SIG-M5 (cell line): Measurements from ENCODE around the gene RPGRIP1L.
"Not testable (repeated sequence)": the region's sequence is repeated elsewhere in the genome, so short reads cannot be mapped to it uniquely, and the experiment has no call there.

Source experiments
- DNase-seq: peaks from one replicate; lab custom pipeline; 2025; lab: John Stamatoyannopoulos, UW

Gene RPGRIP1L

DNA sequence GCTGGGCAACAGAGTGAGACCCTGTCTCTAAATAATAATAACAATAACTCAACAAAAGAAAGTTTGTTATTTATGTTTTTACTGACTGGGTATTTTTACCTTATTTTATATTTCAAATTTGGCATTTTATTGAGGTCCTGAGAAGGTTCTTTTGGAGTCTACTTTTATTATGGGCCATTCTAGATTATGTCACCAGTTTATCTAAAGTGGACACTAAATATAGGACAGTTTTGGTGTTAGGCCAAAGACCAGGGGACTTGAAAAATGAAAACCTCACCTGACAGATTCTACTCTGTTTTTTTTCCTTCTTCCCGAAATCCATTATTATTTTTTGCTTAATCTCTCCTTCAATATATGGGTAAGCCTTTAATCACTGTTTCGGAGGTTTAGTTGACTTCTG lies 8.4 kb upstream of the RPGRIP1L start:
- DNase-seq: no peak

DNA sequence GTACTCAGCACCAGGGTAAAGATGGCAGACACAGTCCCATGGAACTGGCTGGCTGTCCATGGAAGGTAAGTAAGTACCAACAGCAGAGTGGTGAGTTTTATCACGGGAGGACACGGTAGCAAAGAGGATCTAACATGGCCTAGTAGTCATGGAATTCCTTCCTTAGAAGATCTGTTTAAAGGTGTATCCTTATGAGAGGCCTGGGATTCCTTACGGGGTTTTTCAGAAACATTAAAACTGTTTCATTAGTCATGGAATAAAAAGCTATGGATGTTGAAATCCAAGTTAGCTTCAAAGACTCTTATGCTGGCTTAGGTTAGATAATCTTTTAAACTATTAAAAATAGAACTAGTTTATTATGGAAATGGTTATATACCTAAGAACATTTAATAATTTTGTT lies 7.7 kb upstream of the RPGRIP1L start:
- no peak for DNase-seq

DNA sequence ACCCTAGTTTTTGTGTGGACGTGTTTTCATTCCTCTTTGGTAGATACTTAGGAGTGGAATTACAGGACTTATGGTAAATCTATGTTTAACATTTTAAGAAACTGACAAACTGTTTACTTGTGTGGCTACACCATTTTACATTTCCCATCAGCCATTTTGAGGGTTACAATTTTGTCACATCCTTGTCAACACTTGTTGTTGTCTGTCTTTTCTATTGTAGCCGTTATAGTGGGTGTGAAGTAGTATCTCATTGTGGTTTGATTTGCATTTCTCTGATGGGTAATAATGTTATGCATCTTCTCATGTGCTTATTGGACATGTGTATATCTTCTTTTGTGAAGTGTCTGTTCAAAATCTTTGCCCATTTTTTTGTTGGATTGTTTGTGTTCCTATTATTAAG lies 4.8 kb upstream of the RPGRIP1L start:
- DNase-seq: no peak

DNA sequence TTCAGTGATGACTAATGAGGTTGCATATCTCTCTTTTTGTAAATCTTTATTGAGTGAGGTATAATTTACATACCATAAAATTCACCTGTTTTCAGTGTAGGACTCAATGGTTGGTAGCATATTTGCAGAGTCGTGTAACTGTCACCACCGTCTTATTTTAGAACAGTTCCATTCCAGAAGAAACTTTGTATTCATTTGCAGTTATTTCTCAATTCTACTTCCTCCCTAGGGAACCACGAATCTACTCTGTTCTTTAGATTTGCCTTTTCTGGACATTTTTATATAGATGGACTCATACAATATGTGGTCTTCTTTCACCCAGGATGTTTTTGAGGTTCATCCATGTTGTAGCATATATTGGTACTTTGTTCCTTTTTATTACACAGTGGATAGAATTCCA lies 4.0 kb upstream of the RPGRIP1L start:
- DNase-seq: no peak

DNA sequence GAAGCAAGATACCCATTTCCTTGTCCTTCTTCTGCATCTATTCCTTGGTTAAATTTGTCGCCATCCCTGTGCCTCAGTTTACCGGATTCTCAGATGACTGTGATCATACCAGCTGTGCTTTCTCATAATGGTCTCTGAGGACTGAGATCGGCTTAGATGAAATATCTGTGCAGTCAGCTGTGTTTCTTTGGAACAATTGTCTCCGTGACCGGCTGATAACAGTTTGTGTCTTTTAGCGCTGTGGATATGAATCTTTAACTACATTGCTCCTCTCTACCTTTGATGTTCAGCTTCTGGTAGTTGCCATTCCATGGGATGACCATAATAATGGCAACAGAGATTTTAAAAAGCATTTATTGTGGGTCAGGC lies 770 bp upstream of the RPGRIP1L start:
- DNase-seq: no peak

DNA sequence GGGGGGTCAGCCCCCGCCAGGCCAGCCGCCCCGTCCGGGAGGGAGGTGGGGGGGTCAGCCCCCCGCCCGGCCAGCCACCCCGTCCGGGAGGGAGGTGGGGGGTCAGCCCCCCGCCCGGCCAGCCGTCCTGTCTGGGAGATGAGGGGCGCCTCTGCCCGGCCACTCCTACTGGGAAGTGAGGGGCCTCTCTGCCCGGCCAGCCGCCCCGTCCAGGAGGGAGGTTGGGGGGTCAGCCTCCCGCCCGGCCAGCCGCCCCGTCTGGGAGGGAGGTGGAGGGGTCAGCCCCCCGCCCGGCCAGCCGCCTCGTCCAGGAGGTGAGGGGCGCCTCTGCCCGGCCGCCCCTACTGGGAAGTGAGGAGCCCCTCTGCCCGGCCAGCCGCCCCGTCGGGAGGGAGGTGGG lies 5.4 kb downstream of the RPGRIP1L start:
- DNase-seq: not testable (repeated sequence)

DNA sequence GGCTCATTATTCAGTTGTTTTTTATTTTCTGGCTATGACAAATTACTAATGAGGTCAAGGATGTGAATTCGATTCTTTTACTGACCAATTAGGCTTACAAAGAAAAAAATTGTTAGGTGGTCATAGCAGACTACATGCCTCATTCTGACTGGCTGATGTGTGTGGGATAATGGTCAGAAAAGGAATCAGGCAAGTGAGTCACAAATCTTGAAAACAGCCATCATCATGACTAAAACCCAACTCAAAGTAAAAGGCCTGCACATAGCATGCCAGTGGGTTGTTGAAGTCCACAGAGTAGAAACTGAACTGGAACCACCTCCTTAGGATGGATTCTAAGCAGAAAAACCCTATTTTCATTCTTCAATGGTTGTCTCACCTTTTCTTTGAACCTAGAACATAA lies 8.6 kb downstream of the RPGRIP1L start:
- no peak for DNase-seq

DNA sequence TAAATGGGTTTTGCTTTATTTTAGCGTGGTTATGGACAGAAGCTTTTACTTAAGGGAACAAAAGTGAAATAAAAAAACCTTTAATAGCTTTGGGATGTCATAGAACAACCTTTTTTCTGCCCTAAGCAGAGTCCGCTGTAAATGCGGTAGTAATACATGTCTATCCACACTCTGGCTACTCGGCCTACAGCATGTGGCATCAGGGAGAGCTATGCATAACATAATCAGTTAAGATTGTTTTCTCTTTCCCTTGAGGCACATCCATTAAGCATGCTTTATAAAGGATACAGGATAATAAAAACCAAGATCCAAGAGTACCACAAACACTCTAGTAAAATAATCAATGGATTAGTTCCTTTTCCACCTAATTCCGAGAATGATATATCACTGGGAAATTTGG lies 10.3 kb downstream of the RPGRIP1L start:
- DNase-seq: no peak

DNA sequence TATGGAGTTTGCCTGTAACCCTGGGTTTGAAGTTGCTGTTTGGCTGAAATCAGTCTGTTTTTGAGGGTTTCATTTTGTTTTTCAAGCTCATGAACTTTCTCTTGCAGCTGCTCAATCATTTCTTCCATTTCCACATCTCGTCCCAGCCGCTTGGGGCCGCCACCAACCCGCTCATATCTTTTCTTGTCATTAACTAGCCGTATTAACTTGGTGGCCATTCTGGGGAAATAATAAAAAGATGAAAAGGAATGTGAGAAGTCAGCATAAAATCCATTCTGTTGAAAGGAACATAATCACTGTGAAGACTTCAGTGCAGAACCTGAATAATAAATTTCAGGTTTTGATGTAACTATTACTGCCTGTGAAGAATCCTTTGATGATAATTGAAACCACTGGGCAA lies 11.5 kb downstream of the RPGRIP1L start:
- no peak for DNase-seq

DNA sequence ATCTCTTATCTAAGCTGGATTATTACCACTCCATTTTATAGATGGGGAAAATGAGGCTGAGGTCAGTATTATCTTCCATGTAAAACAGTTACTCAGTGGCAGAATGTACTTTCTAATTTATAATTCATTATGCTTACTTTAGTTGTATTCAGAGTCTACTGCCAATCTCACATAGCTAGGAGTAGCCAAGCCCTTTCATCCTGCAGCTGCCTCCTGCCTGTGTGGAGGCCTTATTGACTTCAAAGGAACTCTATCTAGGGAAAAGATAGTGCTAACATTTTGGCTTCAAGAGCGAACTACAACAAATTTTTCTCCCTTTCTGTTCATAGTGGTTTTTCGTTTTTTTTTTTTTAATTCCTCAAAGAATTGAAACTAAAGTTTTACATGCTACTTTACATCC lies 12.9 kb downstream of the RPGRIP1L start:
- DNase-seq: no peak

DNA sequence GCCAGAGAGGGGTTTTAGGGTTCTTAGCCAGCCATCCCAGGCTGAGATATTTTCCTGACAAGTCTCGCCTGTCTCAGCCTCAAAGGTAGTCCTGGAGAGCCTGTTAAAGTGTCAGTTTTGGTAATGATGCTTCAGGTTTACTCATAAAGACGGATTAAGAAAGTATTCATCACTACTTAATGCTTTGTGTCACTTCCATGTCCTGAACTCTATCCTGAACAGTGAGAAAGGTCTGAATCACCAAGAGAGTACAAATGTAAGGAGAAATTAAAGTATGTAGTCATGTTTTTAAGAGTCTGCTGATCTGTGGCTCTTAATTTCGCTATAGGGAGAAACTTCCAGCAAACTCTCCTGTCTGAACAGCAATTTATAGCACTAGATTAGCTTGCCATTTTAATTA lies 14.0 kb downstream of the RPGRIP1L start:
- no peak for DNase-seq

DNA sequence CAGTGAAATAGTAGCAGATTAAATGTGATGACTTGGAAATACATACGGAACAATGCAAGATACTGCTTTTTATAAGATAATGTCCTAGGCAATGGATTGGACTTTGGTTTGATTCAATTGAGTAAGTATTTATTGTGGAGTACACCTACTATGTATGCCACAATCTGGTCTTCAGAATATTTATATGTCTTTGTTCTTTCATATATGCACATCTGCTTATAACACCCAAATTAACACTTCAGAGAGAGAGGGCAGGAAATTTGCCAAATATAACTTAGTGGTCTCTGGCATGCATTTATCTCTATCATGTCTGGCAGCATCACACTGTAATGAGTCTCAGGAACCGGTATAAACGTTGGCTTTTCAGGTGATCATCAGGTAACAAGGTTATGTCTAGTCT lies 16.9 kb downstream of the RPGRIP1L start:
- no peak for DNase-seq

DNA sequence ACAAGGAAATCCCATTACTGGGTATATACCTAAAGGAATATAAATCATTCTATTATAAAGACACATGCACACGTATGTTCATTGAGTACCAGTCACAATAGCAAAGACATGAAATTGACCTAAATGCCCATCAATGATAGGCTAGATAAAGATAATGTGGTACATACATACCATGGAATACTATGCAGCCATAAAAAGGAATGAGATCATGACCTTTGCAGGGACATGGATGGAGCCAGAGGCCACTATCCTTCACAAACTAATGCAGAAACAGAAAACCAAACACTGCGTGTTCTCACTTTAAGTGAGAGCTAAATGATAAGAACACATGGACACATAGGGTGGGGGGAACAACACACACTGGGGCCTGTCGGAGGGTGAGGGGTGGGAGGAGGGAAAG lies 18.3 kb downstream of the RPGRIP1L start:
- DNase-seq: not testable (repeated sequence)

DNA sequence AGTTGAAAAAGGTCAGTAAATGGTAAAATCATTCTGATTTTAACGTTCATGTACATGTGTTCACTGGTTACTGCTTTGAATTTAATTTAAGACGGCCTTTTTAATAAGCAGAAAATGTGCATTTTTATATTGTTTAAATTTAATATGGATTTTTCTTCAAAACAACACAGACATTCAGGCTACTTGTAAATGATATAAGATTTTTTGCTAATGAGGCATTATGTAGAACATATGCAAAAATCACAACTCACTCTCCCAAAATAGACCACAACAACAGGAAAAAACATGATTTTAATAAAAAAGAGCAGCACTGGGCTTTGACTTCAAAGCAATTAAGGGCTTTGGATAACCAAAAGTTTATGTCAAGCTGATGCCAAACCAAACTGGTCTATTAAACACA lies 22.3 kb downstream of the RPGRIP1L start:
- DNase-seq: no peak

DNA sequence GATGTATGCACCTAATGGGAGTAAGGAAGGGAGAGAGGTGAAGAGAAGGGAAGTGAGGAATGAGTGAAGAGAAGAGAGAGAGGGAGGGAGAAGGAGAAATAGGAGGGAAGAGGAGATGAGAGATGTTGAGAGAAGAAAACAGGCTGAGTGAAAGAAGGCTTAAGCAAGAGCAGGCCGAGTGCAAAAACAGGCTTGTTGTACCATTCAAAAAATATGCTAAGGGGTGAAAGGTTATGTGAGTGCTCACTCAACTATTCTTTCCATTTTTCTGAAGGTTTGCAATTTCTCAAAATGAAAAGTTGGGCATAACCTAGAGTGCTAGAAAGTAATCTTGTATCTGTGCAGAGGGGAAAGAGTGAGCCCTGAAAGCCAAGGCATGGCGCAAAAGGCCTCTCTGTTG lies 22.9 kb downstream of the RPGRIP1L start:
- DNase-seq: no peak

DNA sequence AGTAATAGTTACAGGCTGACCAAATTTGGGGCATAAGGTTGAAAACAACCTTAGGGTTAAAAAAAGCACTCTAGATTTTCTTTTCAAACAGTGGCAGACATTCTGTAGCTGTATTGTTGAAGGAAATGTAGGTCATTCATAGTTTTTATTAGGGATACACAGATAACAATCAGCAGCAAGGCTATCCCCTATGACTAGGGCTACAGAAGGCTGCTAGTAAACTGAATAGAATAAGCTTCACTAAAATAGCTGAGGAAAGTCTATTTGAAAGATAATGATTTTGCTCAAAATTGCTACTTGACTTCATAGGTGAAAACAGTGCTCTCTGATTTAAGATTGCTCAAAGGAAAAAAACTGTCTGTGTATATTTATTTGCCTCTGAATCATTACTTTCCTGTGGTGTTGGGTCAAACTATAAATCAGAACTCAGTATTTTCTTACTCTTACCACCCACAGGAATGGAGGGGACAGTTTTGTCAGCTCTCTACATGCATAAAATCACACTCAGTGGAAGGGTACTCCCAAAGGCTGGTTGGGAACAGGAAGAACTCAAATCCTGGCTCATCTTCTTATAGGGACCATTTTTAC lies 24.8 kb downstream of the RPGRIP1L start:
- no peak for DNase-seq

DNA sequence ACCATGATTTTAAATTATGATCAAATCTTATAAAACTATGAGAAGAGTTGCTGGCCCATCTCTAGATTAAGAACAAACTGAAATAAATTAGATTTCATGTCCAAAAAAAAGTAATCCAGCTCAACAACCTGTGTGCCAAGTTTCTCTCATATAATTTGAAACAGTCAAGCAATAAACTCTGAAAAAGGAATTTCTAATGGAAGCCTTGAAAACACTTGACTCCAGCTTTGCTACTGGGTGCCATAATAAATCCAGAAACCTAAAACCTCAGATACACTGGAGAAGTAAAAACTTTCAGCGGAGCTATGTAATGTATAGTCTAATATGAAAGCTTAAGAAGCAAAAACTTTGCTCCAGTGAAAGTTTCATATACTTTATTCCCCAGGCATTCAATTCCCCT lies 25.5 kb downstream of the RPGRIP1L start:
- DNase-seq: no peak

DNA sequence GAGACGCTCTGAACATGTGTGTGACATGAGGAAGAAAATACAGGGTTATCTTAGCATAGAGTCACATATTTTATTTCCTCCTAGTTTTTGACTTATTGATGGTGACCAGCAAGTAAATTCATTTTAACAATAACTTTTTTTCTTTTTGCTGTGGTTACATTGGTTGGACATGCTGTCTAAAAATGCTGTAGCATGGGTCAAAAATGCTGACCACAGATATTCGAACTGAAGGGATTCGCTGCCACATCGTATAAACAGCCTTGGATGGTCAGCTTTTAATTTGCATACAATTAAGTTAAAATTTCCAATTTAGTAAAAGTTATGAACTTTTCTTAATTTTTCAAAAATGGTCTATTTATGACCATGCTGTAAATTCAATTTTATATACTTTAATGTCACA lies 30.5 kb downstream of the RPGRIP1L start:
- no peak for DNase-seq

DNA sequence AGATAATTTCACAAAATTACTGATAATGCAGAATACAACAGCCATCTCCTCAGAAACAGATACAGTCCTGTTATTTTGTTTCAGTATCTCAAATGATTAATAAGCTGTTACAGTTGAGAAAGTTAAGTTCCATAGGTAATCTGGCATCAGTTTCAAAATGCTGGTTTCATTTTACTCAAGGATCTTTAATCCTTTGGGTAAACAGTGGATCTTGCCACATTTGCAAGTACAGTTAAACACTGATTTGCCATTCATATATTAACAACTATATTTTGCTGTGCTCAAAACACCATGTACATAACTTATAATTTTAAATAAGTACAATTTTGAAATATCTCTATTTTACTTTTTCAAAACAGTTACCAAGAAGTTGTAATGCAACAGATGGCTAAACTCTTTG lies 31.2 kb downstream of the RPGRIP1L start:
- no peak for DNase-seq

DNA sequence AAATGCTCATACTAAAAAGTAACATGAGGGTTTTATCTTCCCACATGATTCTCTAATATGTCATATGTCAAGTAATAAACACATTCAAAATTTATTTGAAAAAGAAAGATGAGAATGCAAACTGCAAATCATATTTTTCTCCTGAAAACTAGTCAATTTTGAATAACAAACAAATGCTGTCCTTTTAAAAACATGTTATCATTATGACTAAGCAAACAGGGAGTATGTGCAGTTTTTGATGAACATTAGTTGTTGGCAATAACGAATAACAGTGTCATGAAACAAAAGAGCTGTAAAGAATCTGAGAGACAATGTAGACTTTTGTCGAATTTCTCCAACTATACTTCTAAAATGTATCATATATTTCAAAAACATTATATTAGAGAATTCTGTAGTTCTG lies 34.8 kb downstream of the RPGRIP1L start:
- DNase-seq: no peak

DNA sequence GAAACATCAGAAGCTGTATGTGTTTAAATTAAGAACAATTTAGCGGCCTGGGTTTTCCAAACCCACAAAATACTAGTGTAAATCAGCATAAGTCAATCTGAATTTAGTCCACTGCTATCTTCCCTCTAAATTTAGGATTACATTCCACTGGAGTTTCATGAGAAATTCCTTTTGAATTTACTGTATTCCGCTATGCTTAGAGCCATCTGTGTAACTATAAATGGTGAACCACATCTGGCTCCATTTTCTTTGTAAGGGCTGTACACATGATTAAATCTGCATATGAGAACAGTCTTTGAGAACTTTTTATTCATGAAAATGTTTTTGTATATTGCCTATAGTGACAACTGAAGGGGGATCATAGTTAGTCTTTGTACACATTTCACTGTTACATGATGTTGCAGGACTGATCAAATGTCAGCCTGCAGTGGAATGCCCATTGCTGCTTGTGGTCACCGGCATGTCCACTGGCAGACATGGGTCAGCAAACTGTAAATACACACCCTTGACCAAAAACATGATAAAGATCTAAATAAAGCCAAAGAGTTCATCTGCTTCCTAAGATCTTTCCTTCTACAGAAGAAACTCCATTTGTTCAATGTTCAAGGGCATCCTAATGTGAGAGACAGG lies 36.8 kb downstream of the RPGRIP1L start:
- DNase-seq: no peak

DNA sequence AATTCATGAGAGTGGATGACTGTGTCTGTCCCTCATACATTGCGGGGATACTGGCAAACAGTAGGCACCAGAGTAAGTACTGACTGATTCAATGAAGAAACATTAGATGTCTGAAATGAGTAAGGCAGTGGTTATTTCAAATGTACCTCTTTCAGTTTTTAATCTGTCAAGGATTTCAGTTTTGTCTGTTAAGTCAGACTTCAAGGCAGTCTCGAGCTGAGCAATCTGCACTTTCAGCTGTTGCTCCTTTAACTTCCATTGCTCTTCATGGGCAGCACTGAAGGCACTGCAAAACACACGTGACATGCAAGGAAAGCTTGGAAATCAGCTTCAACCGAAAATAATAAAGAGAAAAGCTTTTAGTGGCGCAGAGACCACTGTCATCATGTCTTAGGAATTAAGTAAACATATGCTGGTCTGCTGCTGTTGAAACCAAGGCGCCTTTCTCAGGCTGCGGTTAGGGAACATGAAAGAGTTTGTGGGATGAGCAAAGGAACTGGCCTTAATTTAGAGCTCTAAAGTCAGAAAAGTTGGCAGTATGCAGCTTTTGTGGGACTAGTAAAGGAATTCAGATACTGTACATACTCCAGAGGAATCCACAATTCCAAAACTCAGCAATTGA lies 38.8 kb downstream of the RPGRIP1L start:
- no peak for DNase-seq

DNA sequence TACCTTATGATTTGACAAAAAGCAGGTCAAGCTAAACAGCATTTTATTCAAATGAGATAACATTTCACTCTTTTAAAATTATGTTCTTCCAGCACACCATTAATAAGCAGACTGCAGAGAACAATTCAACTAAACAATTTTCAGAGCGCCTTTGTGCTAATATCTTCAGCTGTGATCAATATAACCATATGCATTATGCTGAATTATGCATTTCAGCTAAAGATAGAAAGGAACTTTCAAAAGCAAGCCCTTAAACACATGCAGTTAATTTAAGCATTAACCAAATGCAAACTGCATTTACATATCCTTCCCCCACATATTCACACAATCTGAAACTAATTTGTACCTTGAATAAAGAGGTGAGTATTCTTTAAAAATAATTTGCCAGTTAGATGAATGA lies 41.6 kb downstream of the RPGRIP1L start:
- DNase-seq: no peak

DNA sequence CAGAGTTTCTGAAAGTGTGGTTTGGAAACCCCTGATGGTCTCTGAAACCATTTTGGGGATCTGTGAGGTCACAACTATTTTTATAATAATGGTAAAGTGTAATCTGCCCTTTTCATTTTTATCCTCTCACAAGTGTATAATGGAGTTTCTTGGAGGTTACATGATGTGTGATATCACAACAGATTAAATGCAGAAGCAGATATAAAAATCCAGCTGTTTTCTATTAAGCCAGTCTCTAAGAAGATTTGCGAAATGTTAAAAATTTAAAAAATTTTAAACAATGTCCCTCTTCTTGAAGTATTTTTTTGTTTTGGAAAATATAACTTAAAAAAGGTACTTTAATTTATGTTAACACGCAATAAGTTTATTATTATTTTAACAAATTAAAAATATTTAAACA lies 48.7 kb downstream of the RPGRIP1L start:
- DNase-seq: no peak
